PC-3 (cell line): ENCODE results near the gene HOXC13. TPM values are rescaled to one million over a fixed set of nuclear protein-coding genes. Genes with fewer than 3 reads are reported as not detected.

ENCODE experiments used
- ATAC-seq: fragments of 200-7000 bp; cut with Tn5 transposase; 2 replicates; pipeline ENCODE4 v1.9.1; 2020; ENCODE audit warnings: mild to moderate bottlenecking, moderate library complexity
- BruUV-seq: library from RNA; stranded (reverse); fragments of 400-500 nt; replicated peaks from 2 replicates; lab custom pipeline; 2021; lab: Mats Ljungman, UMichigan
- CTCF ChIA-PET: fragments of 300-600 bp; sonication (Branson Sonifier 250); formaldehyde crosslinking; loops from one replicate; lab custom pipeline; 2022; ENCODE audit warnings: antibody characterized with exemption; lab: Charles Lee
- POLR2A ChIA-PET: fragments of 300-600 bp; sonication (Branson Sonifier 250); formaldehyde crosslinking; loops from one replicate; lab custom pipeline; 2022; ENCODE audit warnings: antibody characterized with exemption; ENCODE audit not compliant: unreplicated experiment; lab: Charles Lee
- DNase-seq: peaks from one replicate; pipeline ENCODE4 v3.0.0-alpha.2; 2015
- H2AFZ ChIP-seq: fragments of 300-600 bp; sonication (generic); 2 replicates; pipeline ENCODE4 v1.6.0; 2016; ENCODE audit warnings: antibody characterized with exemption, low read length
- H3F3A ChIP-seq: fragments of 300-600 bp; sonication (generic); one replicate; pipeline ENCODE4 v1.6.0; 2017; ENCODE audit warnings: antibody characterized with exemption, low read length, control low read depth, mild to moderate bottlenecking; ENCODE audit not compliant: unreplicated experiment
- H3K27ac ChIP-seq: fragments of 300-600 bp; sonication (generic); 2 replicates; pipeline ENCODE4 v1.5.1; 2016; ENCODE audit warnings: mild to moderate bottlenecking, low read length
- H3K27me3 ChIP-seq: fragments of 300-600 bp; sonication (generic); 2 replicates; pipeline ENCODE4 v1.6.1; 2016; ENCODE audit warnings: low read length, mixed read lengths
- H3K36me3 ChIP-seq: fragments of 300-600 bp; sonication (generic); 2 replicates; pipeline ENCODE4 v1.6.1; 2016; ENCODE audit warnings: low read depth, mixed run types, low read length, mixed read lengths
- H3K4me1 ChIP-seq: fragments of 300-600 bp; sonication (generic); 2 replicates; pipeline ENCODE4 v1.5.1; 2016; ENCODE audit warnings: low read length; ENCODE audit not compliant: insufficient read depth
- H3K4me2 ChIP-seq: fragments of 300-600 bp; sonication (generic); 2 replicates; pipeline ENCODE4 v1.6.0; 2016; ENCODE audit warnings: low read length
- H3K4me3 ChIP-seq: fragments of 300-600 bp; sonication (generic); 2 replicates; pipeline ENCODE4 v1.5.1; 2016; ENCODE audit warnings: mild to moderate bottlenecking, low read length, mixed read lengths
- H3K79me2 ChIP-seq: fragments of 300-600 bp; sonication (generic); 2 replicates; pipeline ENCODE4 v1.6.1; 2017; ENCODE audit warnings: low read length, mixed read lengths
- H3K9ac ChIP-seq: fragments of 300-600 bp; sonication (generic); 2 replicates; pipeline ENCODE4 v1.6.0; 2016; ENCODE audit warnings: mild to moderate bottlenecking, low read length
- H3K9me2 ChIP-seq: fragments of 300-600 bp; sonication (generic); replicated peaks from 2 replicates; pipeline ENCODE4 v1.6.1; 2016; ENCODE audit warnings: mixed run types, low read length, mixed read lengths
- H3K9me3 ChIP-seq: fragments of 300-600 bp; sonication (generic); 2 replicates; pipeline ENCODE4 v1.6.1; 2016; ENCODE audit warnings: low read length, mixed read lengths
- H4K20me1 ChIP-seq: fragments of 300-600 bp; sonication (generic); 2 replicates; pipeline ENCODE4 v1.6.1; 2016; ENCODE audit warnings: low read length, mixed read lengths
- EZH2 ChIP-seq: fragments of 300-600 bp; sonication (generic); IDR thresholded peaks from one replicate; pipeline ENCODE4 v1.6.1; 2017; ENCODE audit warnings: antibody characterized with exemption, mild to moderate bottlenecking, low read length; ENCODE audit not compliant: unreplicated experiment
- EZH2phosphoT487 ChIP-seq: fragments of 300-600 bp; sonication (generic); IDR thresholded peaks from 2 replicates; pipeline ENCODE4 v1.6.1; 2018; ENCODE audit warnings: mild to moderate bottlenecking, antibody characterized with exemption, low read length, borderline replicate concordance
- intact Hi-C: fragments of 100-400 bp; cut with micrococcal nuclease; formaldehyde crosslinking; loops from 2 replicates; pipeline ENCODE4 v1.9.0; 2023
- total RNA-seq: library from RNA; depleted of rRNA; stranded (reverse); fragments of >200 nt; gene quantifications from 2 replicates; pipeline ENCODE4 v1.2.3, GENCODE V29; 2014
- TF ChIP-seq, protein P1 (sequence below): fragments of 300-600 bp; sonication (generic); conservative IDR thresholded peaks from 2 replicates; pipeline ENCODE4 v1.5.1; 2017; ENCODE audit warnings: antibody characterized with exemption, low read depth, mild to moderate bottlenecking, low read length

Gene HOXC13
- total RNA-seq, 1 experiment from 2014 or later = 9.0 TPM

DNA sequence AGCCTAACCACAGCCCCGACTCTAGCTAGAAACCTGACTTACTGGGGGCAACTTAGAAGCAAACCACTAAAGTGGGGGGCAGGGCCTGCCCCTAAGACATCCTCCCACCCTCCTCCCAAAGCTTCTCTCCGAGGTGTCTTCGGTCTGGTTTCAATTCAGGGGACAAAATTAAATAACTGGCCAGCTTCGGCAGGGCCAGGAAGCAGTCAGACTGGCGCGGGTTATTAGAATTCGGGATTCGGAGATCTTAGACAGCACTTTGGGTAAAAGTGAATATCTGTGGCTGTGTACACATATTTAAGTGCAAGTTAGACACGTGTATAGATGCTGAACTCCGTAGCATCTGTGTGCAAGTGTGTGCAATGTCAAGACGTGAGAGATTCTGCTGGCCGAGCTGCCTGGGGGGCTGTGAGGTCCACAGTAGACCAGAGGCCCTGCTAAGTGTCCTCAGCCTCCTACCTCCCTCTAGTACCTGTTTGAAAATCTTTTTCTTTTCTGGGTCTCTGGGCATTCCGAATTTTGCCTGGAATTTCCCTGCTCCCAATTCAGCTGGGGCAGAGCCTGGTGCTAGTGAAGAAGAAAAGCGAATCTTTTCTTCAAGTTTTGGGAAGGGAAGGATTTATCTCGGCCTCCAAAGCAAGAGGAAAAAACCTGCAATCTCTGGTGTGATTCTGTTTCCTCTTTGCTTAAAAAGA, 42.3 kb downstream of the HOXC13 start:
- Histone ChIP-seq H3K27ac (no peak overlapping the region), H3F3A (no peaks in the 10 kb centered on the region), H3K9me3 (no peaks in the 10 kb centered on the region), H3K9ac (no peak overlapping the region), H3K4me2 (no peak overlapping the region), H3K27me3 (no peaks in the 10 kb centered on the region), H3K79me2 (no peaks in the 10 kb centered on the region), H2AFZ (no peak overlapping the region), H3K4me3 (no peak overlapping the region), H3K36me3 (no peaks in the 10 kb centered on the region), H4K20me1 (no peaks in the 10 kb centered on the region), H3K4me1 (peaks cover 29% of the 10 kb centered on the region), H3K9me2 (no peaks in the 10 kb centered on the region)
- ChIA-PET CTCF (interaction anchor here (0.6 kb wide), 2 partner anchors 51 to 743 kb away, joined by 3 to 4 read pairs; no protein-coding TSS in a partner anchor), POLR2A (no interaction called here)
- DNase-seq (no peak), ATAC-seq (no peak)
- TF ChIP-seq, protein P1, sequence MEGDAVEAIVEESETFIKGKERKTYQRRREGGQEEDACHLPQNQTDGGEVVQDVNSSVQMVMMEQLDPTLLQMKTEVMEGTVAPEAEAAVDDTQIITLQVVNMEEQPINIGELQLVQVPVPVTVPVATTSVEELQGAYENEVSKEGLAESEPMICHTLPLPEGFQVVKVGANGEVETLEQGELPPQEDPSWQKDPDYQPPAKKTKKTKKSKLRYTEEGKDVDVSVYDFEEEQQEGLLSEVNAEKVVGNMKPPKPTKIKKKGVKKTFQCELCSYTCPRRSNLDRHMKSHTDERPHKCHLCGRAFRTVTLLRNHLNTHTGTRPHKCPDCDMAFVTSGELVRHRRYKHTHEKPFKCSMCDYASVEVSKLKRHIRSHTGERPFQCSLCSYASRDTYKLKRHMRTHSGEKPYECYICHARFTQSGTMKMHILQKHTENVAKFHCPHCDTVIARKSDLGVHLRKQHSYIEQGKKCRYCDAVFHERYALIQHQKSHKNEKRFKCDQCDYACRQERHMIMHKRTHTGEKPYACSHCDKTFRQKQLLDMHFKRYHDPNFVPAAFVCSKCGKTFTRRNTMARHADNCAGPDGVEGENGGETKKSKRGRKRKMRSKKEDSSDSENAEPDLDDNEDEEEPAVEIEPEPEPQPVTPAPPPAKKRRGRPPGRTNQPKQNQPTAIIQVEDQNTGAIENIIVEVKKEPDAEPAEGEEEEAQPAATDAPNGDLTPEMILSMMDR = no peak
- TF ChIP-seq EZH2 (no peak), EZH2phosphoT487 (no peak)
- no TSS peak for BruUV-seq
- intact Hi-C loops = no loop called here

DNA sequence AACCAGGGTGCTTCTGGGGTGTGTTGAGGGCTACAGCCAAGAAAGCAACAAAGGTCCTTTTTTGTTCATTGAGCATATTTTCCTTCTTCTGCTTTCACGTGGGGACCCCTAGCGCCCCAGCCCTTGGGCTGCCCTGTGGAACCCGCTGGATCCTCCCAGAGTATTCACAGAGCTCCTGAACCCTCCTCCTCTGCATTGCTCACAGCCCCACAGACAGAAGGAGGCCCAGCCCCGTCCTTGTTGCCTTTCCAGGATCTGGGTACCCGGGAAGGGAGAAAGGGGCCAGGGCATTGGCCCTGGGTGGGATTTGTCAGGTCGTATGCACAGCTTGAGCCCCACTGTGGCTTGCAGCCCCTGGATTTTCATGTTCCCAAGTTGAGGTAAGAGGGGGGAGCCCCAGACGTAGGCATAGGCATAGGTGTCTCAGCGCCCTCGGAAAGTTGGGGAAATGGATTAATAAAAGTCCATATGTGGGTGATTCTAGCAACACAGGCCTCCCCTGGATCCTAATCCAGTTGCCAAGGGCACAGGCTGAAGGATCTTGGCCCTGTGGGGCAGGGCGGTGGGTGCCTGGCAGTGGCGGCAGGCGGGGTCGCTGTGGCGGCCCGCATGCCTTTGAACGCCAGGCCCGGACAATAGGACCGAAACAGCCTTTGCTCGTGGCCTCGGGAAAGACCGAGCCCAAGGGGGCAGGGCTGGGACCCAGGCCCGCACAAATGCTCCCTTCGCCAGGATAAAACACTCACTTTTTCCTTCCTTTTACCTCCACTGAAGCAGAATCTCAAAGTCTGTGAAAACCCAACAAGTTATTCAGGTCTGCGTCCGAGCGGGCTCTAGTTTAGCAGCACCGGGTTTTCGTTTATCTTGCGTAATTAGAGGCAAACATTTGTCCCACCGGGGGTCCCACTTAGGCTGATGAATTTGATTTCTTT, 43.3 kb downstream of the HOXC13 start:
- ATAC-seq (no peak), DNase-seq (no peak)
- Histone ChIP-seq H2AFZ (no peak overlapping the region), H3K4me2 (no peak overlapping the region), H3K4me3 (no peak overlapping the region), H3K27ac (no peak overlapping the region), H3K9ac (no peak overlapping the region), H3F3A (no peaks in the 10 kb centered on the region), H3K4me1 (peaks cover 34% of the 10 kb centered on the region), H3K9me3 (no peaks in the 10 kb centered on the region), H4K20me1 (no peaks in the 10 kb centered on the region), H3K79me2 (no peaks in the 10 kb centered on the region), H3K36me3 (no peaks in the 10 kb centered on the region), H3K27me3 (no peaks in the 10 kb centered on the region), H3K9me2 (no peaks in the 10 kb centered on the region)
- intact Hi-C loops = no loop called here
- BruUV-seq = no TSS peak
- TF ChIP-seq EZH2phosphoT487 (no peak), EZH2 (no peak)
- TF ChIP-seq, protein P1 = no peak
- ChIA-PET POLR2A (no interaction called here), CTCF (no interaction called here)
